Measurements from ENCODE around the gene UBAP1L.
"Not testable (repeated sequence)": the region's sequence is repeated elsewhere in the genome, so short reads cannot be mapped to it uniquely, and the experiment has no call there.

Gene UBAP1L

GRCh38 chr15:65081758-65082157 lies 33.2 kb downstream of the UBAP1L start:
- TF ChIP-seq, protein P1, sequence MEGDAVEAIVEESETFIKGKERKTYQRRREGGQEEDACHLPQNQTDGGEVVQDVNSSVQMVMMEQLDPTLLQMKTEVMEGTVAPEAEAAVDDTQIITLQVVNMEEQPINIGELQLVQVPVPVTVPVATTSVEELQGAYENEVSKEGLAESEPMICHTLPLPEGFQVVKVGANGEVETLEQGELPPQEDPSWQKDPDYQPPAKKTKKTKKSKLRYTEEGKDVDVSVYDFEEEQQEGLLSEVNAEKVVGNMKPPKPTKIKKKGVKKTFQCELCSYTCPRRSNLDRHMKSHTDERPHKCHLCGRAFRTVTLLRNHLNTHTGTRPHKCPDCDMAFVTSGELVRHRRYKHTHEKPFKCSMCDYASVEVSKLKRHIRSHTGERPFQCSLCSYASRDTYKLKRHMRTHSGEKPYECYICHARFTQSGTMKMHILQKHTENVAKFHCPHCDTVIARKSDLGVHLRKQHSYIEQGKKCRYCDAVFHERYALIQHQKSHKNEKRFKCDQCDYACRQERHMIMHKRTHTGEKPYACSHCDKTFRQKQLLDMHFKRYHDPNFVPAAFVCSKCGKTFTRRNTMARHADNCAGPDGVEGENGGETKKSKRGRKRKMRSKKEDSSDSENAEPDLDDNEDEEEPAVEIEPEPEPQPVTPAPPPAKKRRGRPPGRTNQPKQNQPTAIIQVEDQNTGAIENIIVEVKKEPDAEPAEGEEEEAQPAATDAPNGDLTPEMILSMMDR (conservative IDR thresholded peaks at IDR 0.05; ENCODE audit: low read depth, low read length): no peak
- DNase-seq (ENCODE audit: low read depth): no peak
- no peak overlapping the region for H3K4me3 ChIP-seq (ENCODE audit: low read length)

GRCh38 chr15:65081270-65081669 lies 33.7 kb downstream of the UBAP1L start:
- TF ChIP-seq, protein P1 (conservative IDR thresholded peaks at IDR 0.05; ENCODE audit: low read depth, low read length): no peak
- no peak overlapping the region for H3K4me3 ChIP-seq (ENCODE audit: low read length)
- no peak for DNase-seq (ENCODE audit: low read depth)

GRCh38 chr15:65079580-65079979 lies 35.4 kb downstream of the UBAP1L start:
- TF ChIP-seq, protein P1 (conservative IDR thresholded peaks at IDR 0.05; ENCODE audit: low read depth, low read length): no peak

DNA sequence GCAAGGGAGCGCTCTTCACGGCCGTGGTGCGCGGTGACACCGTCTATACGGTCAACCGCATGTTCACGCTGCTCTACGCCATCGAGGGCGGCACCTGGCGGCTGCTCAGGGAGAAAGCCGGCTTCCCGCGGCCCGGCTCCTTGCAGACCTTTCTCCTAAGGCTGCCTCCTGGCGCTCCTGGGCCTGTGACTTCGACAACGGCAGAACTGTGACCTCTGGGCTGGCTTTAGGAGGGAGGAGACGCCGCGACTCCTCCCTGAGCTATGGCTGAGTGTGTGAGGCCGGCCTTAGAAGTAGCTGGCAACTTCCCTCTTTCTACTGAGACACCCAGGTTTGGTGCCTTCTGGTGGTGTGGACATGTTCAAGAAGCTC lies 37.0 kb downstream of the UBAP1L start:
- no peak overlapping the region for H3K4me3 ChIP-seq (ENCODE audit: low read length)
- DNase-seq (ENCODE audit: low read depth): no peak

More at GRCh38 chr15:65079580-65079979, 35.4 kb downstream of the UBAP1L start:
- H3K4me3 ChIP-seq (ENCODE audit: low read length): no peak overlapping the region
- no peak for DNase-seq (ENCODE audit: low read depth)

DNA sequence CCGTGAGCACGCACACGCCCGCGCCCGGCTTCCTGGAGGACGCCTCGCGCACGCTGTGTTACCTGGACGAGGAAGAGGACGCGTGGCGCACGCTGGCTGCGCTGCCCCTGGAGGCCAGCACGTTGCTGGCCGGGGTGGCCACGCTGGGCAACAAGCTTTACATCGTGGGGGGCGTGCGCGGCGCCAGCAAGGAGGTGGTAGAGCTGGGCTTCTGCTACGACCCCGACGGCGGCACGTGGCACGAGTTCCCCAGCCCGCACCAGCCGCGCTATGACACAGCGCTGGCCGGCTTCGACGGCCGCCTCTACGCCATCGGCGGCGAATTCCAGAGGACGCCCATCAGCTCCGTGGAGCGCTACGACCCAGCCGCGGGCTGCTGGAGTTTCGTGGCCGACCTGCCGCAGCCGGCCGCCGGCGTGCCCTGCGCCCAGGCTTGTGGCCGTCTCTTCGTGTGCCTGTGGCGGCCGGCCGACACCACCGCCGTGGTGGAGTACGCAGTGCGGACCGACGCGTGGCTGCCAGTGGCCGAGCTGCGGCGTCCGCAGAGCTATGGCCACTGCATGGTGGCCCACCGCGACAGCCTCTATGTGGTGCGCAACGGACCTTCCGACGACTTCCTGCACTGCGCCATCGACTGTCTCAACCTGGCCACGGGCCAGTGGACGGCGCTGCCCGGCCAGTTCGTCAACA lies 37.6 kb downstream of the UBAP1L start:
- H3K4me3 ChIP-seq (ENCODE audit: low read length): no peak overlapping the region
- no peak for DNase-seq (ENCODE audit: low read depth)
- TF ChIP-seq, protein P1 (conservative IDR thresholded peaks at IDR 0.05; ENCODE audit: low read depth, low read length): no peak

More for the DNA sequence above, 37.0 kb downstream of the UBAP1L start:
- TF ChIP-seq, protein P1 (conservative IDR thresholded peaks at IDR 0.05; ENCODE audit: low read depth, low read length): peak; percentile 72

- no peak within 1 kb of the TSS for H3K4me3 ChIP-seq (ENCODE audit: low read length)
- TF ChIP-seq, protein P1 (conservative IDR thresholded peaks at IDR 0.05; ENCODE audit: low read depth, low read length): no peak
- DNase-seq (ENCODE audit: low read depth): no peak
These were observed 38.3 kb downstream of the UBAP1L start, which contains the start of gene KBTBD13 for GRCh38 chr15:65076486-65077290. Gene KBTBD13 (plus strand): TSS chr15:65076746. CDS start chr15:65076816, 70 bp downstream.

- not testable (repeated sequence) for DNase-seq (ENCODE audit: low read depth); H3K4me3 ChIP-seq (ENCODE audit: low read length)
These were observed 39.2 kb downstream of the UBAP1L start for GRCh38 chr15:65075607-65076395.

- DNase-seq (ENCODE audit: low read depth): not testable (repeated sequence)
These were observed 40.1 kb downstream of the UBAP1L start for GRCh38 chr15:65074946-65075345.

More at GRCh38 chr15:65074946-65075345, 40.1 kb downstream of the UBAP1L start:
- not testable (repeated sequence) for H3K4me3 ChIP-seq (ENCODE audit: low read length)

All from retinal pigment epithelial cell (primary cell).